ENCODE measurements around the gene SBK3. TPM values are rescaled to one million over a fixed set of nuclear protein-coding genes. Genes with fewer than 3 reads are reported as not detected.

SBK3 gene
- total RNA-seq, 1 donor from 2014 or later = not detected

GRCh38 chr19:55567708-55568328 lies 22.5 kb upstream of the SBK3 start:
- H3K27me3 ChIP-seq = no peaks in the 10 kb centered on the region
- TF ChIP-seq POLR2A (IDR thresholded peaks at IDR 0.05) (no peak), POLR2AphosphoS5 (IDR thresholded peaks at IDR 0.05; ENCODE audit: insufficient read depth in 1 of 2, low read depth in 1 of 2) (no peak), CTCF (IDR thresholded peaks at IDR 0.05) (no peak)
- H3K4me3 ChIP-seq = no peak overlapping the region
- no peaks in the 10 kb centered on the region for H3K4me1 ChIP-seq
- no peak overlapping the region for H3K27ac ChIP-seq
- no peak for DNase-seq (ENCODE audit: extremely low spot score in 2 of 2)
- H3K9me3 ChIP-seq = no peaks in the 10 kb centered on the region
- H3K36me3 ChIP-seq = no peaks in the 10 kb centered on the region
- intact Hi-C loops (cut with DNase I) = no loop called here

- no peaks in the 10 kb centered on the region for H3K36me3 ChIP-seq
- H3K4me1 ChIP-seq = no peaks in the 10 kb centered on the region
- no peak overlapping the region for H3K4me3 ChIP-seq
- no peak for DNase-seq (ENCODE audit: extremely low spot score in 2 of 2)
- H3K9me3 ChIP-seq = no peaks in the 10 kb centered on the region
- intact Hi-C loops (cut with DNase I) = no loop called here
- H3K27me3 ChIP-seq = no peaks in the 10 kb centered on the region
- TF ChIP-seq POLR2AphosphoS5 (IDR thresholded peaks at IDR 0.05; ENCODE audit: insufficient read depth in 1 of 2, low read depth in 1 of 2) (no peak), POLR2A (IDR thresholded peaks at IDR 0.05) (no peak), CTCF (IDR thresholded peaks at IDR 0.05) (no peak)
- H3K27ac ChIP-seq = no peak overlapping the region
Measured at GRCh38 chr19:55566823-55567222, 21.5 kb upstream of the SBK3 start.

- no peaks in the 10 kb centered on the region for H3K9me3 ChIP-seq
- intact Hi-C loops (cut with DNase I) = no loop called here
- H3K27ac ChIP-seq = no peak overlapping the region
- DNase-seq (ENCODE audit: extremely low spot score in 2 of 2) = no peak
- TF ChIP-seq CTCF (IDR thresholded peaks at IDR 0.05) (no peak), POLR2AphosphoS5 (IDR thresholded peaks at IDR 0.05; ENCODE audit: insufficient read depth in 1 of 2, low read depth in 1 of 2) (no peak), POLR2A (IDR thresholded peaks at IDR 0.05) (no peak)
- H3K36me3 ChIP-seq = no peaks in the 10 kb centered on the region
- no peaks in the 10 kb centered on the region for H3K27me3 ChIP-seq
- H3K4me1 ChIP-seq = no peaks in the 10 kb centered on the region
- H3K4me3 ChIP-seq = no peak overlapping the region
Measured at GRCh38 chr19:55563261-55563690, 17.9 kb upstream of the SBK3 start.

GRCh38 chr19:55559684-55560083 lies 14.3 kb upstream of the SBK3 start:
- Histone ChIP-seq H3K27me3 (no peaks in the 10 kb centered on the region), H3K4me3 (no peak overlapping the region), H3K4me1 (no peaks in the 10 kb centered on the region), H3K9me3 (no peaks in the 10 kb centered on the region), H3K36me3 (no peaks in the 10 kb centered on the region), H3K27ac (no peak overlapping the region)
- intact Hi-C loops (cut with DNase I) = no loop called here
- no peak for DNase-seq (ENCODE audit: extremely low spot score in 2 of 2)
- TF ChIP-seq POLR2AphosphoS5 (IDR thresholded peaks at IDR 0.05; ENCODE audit: insufficient read depth in 1 of 2, low read depth in 1 of 2) (no peak), POLR2A (IDR thresholded peaks at IDR 0.05) (no peak), CTCF (IDR thresholded peaks at IDR 0.05) (no peak)

- no peak for DNase-seq (ENCODE audit: extremely low spot score in 2 of 2)
- no peaks in the 10 kb centered on the region for H3K27me3 ChIP-seq
- no peaks in the 10 kb centered on the region for H3K36me3 ChIP-seq
- no peaks in the 10 kb centered on the region for H3K4me1 ChIP-seq
- TF ChIP-seq POLR2AphosphoS5 (IDR thresholded peaks at IDR 0.05; ENCODE audit: insufficient read depth in 1 of 2, low read depth in 1 of 2) = no peak
- TF ChIP-seq POLR2A (IDR thresholded peaks at IDR 0.05) = no peak
- TF ChIP-seq CTCF (IDR thresholded peaks at IDR 0.05) = no peak
- no peaks in the 10 kb centered on the region for H3K9me3 ChIP-seq
- intact Hi-C loops (cut with DNase I) = no loop called here
- no peak overlapping the region for H3K4me3 ChIP-seq
- H3K27ac ChIP-seq = no peak overlapping the region
Measured at GRCh38 chr19:55554741-55555152, 9.4 kb upstream of the SBK3 start.
